Raji (cell line): ENCODE data around the gene VIPR2.

Experiments used
- POLR2A ChIP-seq: IDR thresholded peaks from 2 replicates; pipeline ENCODE4 v1.6.1; 2011; ENCODE audit warnings: low read depth, low read length, control low read depth; ENCODE audit not compliant: insufficient read depth

Gene VIPR2

DNA sequence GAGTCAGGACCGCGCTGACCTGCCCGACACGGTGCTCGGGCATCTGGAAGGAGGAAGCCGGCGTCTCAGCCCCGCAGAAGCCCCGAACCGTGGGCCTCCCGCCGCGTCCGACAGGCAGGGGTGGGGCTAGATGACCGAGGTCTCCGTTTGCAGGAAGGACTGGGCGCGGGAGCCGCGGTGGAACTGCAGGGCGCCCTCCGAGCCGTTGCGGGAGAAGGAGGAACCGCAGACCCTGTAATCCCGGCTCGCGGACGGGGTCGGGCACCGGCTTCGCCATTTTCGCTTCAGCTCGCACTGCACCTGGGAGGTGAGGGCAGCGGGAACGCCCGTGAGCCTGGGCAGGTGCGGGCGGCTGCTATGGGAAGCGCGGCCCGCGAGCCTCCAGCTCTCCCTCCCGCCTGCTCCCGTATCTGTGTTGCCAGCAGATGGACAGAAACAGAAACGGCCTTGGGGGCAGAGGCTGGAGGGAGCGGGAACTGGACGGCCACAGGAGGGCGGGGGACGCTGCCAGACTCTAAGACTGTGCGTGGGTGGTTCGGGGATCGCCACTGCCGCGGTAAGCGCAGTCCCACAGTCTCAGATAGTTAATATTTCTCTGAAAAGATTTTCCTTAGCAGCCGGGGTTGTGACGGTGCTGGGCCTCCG, 114.1 kb downstream of the VIPR2 start:
- no peak for TF ChIP-seq POLR2A

DNA sequence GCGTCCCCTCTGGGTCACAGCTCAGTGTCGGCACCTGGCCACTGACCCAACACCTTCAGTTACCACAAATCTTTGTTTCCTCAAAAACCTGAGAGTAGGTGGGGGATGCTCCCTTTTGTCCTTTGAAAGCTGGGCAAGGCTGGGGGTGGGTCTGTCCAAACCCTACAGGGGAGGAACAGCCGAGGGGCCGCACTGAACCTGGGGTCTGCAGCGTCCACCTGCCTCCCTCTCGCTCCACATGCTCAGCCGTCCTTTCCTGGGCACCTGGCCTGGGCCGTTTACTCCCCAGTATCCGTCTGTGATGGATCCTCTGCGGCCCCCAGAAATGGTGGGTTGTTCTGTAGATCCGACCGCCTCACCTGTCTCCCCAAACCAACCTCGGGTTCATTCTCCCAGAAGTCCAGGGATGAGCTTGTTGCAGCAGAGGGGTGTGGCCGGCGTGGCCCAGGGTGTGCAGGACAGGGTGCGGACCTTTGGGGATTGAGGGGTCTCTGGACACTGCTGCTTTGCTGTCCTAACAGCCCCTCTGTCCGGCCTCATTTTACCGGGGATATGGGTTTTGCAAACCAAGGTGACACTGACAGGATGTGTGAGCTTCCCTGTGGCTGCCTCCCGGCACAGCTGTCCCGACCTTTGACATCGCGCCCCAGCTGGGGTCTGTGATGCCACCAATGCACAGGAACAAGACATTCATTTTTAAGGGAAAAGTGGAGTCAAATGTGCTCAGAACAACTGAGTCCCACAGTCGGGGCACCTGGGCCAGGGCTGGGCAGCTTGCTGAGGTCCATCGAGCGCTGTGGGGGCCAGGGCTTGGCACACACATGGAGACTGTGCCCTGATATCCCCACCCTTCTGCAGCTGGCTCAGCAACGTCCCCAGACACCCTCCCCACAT, 115.9 kb downstream of the VIPR2 start:
- TF ChIP-seq POLR2A, result no peak

DNA sequence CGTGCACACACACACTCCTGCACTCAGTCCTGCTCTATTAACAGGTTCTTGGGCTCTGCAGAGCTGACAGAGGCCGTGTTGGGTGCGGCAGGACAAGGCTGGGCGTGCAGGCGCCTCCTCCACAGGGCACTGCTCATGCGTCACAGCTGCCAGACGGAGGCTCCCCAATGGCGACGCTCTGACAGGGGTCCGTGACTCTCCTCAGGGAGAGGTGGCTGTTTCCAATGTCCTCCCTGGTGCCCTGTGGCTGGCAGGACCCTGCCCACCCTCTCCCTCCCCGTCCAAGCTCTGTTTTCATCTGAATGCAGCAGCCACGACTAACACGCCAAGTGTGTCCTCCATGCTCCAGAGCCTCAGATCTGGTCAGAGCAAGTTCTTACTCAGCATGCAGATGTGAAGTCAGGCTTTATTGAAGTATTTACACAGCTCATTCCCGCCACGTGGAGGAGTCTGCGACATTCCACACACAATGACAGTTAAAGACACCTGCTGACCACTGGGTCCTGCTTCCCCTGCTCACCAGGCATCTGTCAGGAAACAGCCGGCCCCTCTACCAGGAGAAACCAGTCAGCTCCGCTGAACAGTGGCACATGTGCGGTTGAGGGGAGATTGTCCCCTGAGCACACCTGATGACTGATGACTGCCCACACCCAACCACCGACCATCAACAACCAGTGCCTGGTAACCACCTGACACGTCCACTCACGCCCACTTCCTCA, 116.7 kb downstream of the VIPR2 start:
- TF ChIP-seq POLR2A, result no peak

DNA sequence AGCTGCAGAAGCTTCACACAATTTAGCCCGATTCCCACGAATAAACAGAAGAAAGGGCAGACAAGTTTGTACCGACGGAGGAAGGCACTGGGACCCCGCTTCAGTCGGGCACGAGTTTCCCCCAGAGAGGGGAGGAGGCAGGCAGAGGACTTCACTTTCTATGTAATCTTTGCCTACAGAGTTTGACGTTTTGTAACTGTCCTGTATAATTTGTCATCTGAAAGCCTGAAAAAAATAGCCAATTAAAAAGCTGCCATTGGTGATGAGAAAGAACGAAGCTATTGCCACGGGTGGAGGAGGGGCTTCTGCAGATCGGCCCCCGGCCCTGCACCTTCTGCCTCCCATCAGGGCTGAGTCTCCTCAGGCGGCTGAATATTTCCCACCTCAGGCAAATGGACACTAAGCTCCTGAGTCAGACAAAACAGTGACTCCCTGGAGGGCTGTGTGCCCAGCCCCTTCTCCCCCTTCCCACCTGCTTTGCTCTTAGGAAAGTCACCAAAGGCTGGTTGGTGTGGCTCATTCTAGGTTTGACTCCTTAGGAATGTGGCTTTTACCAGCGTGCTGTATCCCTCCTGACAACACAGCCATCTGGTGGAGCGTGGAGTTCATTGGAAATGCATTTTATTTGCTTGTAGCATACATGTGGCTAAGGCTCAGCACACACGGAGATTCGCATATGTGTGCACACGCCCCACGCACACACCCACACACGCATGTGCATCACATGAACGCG, 117.4 kb downstream of the VIPR2 start:
- TF ChIP-seq POLR2A, result no peak

DNA sequence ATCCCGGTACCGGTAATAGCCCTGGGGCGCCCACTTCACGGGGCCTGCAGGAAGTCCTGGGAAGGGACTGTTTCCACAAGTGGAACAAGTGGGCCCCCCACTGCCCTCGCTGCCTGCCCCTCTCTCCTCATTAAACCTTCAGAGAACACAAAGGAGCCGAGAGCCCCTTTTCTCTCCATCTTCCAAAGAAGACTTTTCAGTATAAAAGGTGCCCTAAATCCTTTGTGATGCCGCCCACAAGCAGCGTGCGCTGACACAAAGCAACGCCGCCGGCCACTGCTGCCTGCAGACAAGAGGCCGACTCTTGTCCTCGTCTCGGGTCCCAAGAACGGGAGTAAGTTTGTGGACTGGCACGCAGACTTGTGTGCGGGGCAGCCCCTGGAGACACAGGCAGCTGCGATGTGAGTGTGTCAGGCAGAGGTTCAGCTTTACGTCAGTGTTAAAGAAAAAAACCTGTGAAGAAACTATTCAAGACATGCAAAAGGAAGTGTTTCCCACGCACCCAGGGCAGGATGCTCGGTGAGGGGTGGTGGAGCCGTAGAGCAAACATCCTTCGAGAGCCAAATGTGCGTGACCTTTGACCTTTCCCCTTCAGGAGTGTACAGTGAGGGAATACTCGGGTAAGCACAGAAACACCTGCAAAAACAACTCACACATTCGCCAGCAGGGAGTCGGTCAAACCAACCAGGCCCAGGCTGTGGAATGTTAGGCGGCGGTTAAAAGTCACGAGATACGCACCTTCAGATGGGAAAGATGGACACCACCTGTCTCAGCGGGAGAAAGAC, 118.2 kb downstream of the VIPR2 start:
- no peak for TF ChIP-seq POLR2A

DNA sequence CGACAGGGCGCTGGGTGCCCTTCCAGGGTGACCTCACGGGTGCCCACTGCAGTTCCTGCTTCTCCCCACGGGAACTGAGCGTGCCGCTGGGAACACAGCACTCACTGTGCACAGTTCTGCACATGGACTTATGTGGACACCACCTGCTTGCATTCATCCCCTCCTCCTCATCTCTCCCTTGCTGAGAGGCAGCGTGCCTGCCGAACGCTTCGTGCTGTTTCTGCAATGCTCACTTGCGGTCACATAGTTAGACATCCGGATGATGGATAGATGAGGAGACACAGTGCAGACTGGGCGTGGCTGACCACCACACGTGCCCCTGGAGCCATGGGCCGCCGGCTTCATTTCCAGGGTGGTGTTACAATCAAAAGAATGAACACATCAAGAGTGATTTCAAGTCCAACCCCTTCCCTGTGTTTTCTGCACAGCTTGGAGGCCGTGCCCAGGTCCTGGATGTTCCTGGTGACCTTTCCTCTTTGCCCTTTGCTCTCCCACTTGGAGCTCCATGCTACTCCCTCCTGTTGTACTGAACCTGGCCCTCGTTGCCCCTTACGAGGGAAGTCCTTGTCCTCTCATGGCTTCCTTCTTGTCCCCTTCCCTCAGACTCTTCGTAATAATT, 119.4 kb downstream of the VIPR2 start:
- TF ChIP-seq POLR2A, result no peak

DNA sequence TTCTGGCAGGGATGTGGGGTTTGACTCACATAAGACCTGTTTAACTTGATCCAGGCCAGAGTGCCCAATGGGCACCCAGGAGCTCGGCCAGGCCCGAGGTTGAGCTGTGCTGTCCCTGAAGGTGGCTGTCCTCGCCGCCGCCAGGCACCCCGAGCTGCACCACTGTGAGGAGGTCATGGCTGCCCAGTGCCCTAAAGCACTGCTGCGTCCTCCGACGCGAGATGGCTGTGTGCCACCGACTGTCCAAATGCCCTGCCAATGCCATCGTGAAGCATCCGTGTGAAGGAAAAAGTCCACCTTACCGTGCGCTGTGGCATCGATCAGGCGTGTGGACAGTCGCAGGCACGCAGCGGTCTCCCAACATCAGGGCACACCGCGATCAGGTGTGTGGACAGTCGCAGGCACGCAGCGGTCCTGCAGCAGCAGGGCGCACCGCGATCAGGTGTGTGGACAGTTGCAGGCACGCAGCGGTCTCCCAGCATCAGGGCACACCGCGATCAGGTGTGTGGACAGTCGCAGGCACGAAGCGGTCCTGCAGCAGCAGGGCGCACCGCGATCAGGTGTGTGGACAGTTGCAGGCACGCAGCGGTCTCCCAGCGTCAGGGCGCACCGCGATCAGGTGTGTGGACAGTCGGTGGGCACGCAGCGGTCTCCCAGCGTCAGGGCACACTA, 120.3 kb downstream of the VIPR2 start:
- no peak for TF ChIP-seq POLR2A

DNA sequence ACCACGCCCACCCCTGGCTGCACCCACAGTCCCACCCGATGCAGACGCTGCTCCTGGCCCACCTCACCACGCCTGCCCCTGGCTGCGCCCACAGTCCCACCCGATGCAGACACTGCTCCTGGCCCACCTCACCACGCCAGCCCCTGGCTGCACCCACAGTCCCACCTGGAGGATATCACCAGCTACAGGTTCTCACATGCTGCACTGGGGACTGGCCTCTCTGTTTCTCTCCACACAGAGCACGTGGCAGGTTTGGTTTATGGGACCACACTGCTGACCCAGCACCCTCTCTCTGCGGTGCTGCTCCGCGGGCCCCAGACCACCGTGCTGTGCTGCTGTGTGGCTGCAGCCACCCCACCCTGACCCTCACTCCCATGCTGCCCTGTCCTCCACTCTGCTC, 120.9 kb downstream of the VIPR2 start:
- no peak for TF ChIP-seq POLR2A

DNA sequence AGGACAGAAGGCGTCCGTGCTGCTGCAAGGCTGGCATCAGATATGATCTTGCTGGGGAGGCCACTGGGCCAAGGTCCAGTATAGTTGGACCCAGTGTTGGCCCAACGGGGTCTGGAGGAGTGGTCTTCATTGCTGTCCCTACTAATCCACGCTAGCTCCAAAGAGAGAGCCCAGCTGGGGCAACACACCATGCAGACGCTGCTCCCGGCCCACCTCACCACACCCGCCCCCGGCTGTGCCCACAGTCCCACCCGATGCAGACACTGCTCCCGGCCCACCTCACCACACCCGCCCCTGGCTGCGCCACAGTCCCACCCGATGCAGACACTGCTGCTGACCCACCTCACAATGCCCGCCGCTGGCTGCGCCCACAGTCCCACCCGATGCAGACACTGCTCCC, 121.5 kb downstream of the VIPR2 start:
- no peak for TF ChIP-seq POLR2A

DNA sequence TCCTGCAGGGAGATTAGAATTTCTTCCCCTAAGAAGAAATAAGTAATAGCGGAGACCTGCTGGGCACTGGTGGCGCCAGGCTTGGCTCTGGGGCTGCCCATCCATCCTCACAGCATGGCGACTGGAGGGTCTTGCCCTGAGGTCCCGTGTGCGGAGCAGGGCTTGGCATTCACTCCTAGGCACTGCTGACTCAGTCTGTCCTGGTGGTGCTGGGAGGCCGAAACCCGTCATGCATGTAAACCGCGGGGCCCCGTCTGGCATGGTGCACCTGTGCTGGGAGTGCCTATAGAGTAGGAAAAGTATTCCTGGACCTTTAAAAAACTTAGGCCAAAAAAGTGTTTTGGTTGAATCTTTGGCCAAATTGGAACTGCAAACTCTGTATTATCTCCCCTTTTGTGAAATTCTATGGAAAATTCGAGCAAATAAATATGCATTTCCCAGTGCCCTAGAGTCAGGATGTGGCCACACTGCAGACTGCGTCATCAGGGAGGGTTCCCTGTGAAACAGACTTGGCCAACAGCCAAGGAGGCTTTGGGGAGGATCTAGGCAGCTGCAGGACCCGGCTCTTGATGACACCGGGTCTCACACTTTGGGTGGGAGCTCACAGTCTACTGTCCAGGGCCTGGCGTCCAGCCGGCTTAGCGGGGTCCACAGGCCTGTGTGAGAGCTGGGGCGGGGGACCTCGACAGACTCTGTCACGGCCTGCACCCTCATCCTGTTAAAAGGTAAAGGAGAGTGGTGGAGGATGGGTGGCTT, 122.3 kb downstream of the VIPR2 start:
- no peak for TF ChIP-seq POLR2A

DNA sequence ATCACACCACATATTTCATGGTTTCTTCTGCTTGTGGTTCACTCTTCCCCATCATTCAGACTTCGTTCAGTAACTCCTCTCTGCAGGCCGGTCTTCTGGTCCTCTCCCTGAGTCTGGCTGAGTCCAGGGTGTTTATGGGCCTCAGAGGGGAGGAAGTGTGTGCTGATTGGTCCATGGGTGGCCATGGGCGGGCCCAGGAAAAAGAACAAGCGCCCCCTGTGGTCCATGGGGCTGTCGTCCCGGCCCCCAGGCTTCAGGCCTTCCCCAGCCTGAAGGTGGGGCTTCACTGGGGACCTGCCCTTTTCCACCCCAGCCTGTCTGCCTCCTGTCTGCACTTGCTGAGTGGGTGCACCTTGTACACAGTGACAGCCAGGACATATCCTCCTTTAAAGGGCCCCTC, 123.7 kb downstream of the VIPR2 start:
- no peak for TF ChIP-seq POLR2A

DNA sequence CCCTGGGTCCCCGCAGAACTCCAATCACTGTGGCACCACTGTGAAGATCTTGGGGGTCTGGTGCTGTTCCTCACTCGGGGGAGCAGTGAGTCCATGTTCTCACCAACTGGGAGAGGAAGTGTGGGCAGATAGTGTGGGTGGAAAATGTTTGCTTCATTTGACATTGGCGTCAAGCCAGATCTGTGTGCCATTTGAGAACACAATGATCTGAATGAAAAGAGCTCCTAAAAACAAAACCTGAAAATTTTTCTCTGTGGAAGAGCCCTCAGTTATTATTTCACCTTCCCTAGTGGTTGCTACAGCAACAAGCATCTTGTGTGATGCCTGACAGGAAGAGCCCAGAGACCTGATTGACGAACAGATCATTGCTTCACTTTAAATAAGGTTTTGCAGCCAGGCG, 125.6 kb downstream of the VIPR2 start:
- no peak for TF ChIP-seq POLR2A

DNA sequence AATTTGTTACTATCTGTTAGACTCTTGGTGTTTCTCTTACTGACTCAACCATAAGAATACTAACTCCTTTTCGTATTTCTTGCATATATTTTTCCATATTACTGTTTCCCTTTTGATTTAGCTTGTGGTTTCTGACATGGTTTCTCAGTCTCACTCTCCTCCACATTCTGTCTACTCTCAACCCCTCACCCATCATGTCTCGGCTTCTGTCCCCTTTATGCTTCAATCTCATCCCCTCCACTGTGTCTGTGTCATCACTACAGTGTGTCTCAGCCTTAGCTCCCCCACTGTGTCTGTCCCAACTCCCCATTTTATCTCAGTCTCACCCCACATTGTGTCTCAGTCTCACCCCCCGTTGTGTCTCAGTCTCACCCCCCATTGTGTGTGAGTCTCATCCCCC, 126.9 kb downstream of the VIPR2 start:
- TF ChIP-seq POLR2A, result no peak

DNA sequence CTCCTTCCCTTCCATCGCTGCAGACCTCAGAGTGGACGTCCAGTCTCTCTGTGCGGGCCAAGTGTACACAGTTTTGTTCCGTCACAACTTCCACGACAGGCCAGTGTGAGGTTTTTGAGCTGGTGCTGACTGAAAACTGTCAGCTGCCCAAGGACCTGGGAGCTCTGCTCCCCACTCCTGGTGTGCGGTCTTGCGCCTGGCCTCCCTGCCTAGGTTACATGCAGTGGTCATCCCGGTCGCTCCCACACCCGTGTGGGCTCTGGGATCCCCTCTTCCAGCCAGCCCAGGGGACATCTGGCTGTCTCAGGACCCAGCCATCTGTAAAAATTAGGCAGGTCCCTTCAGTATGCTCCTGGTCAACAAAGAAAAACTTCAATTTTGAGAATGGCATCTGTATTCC, 127.5 kb downstream of the VIPR2 start:
- TF ChIP-seq POLR2A, result no peak
